Measurements from ENCODE around the gene GRIN1. TPM values are rescaled to one million over a fixed set of nuclear protein-coding genes. Genes with fewer than 3 reads are reported as not detected.

Gene GRIN1
- total and polyA plus RNA-seq, 2 of the 8 experiments (the other 6 are each of a cell fraction or from before 2014, with no cell fraction given): 0.48 to 2.1 TPM

DNA sequence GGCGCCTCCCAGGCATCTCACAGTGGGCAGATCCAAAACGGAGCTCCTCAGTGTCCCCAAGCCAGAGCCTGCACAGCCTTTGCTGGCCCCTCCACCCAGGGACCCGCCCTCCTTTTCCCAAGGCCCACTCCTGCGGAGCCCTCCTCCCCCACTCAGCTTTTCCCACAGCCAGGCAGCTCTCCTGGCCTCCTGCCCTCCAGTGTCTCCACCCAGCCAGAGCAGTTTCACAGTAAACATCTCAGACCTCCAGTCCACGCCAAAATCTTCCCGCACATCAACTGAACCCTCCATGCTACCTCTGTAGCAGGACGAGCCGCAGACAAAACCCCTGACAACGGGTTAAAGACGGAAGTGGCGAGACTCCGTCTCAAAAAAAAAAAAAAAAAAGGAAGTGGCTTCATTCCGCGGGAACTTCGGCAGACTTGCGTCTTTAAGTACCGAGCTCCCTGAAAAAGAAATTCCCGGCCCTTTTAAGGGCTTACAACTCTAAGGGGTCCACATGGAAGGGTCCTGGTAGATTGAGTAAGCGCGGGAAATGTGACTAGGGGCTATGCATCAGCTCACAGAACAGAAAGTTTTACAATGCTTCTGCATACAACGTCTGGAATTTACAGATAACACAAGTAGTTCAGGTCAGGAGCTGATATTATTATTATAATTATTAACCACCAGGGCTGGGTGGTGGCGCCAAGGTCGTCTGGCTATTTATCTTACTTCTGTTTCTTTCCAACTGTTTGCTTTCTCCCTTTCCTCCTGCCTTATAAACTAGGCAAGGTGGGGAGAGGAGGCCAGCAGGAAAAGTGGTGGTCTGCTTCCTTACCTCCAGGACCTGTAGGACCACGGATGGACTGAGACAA lies 11.4 kb upstream of the GRIN1 start:
- Histone ChIP-seq H3K23me2 (ENCODE audit: low read depth, low read length) (peaks cover 7% of the 10 kb centered on the region; the same call in 1 of the 2 replicates), H3K14ac (ENCODE audit: insufficient read length) (no peak overlapping the region), H2BK20ac (ENCODE audit: low read length) (no peak overlapping the region), H3K9ac (replicated peaks in 1 of 4; ENCODE audit: extremely low read depth in 1 of 4, low read depth in 3 of 4, low read length in 3 of 4) (no peak overlapping the region), H2BK5ac (ENCODE audit: low read depth, low read length) (no peak overlapping the region), H3K79me1 (ENCODE audit: low read depth, low read length) (peaks cover 2% of the 10 kb centered on the region; the same call in 1 of the 2 replicates), H3K4me3 (ENCODE audit: extremely low read depth in 1 of 4, insufficient read depth in 2 of 4, low read depth in 3 of 4, low read length in 4 of 4) (no peak overlapping the region; a peak in 1 of 8 replicates), H3K79me2 (ENCODE audit: control insufficient read depth in 1 of 2, insufficient read depth in 2 of 2, low read length in 2 of 2) (peaks cover 0 to 7% of the 10 kb centered on the region in 2 experiments; a peak in 1 of 4 replicates), H2BK120ac (replicated peaks; ENCODE audit: low read depth, low read length) (no peak overlapping the region), H3K4ac (replicated peaks; ENCODE audit: insufficient read length, low read depth, low read length) (no peak overlapping the region), H3K27me3 (replicated peaks in 1 of 4; ENCODE audit: control insufficient read depth in 3 of 4, extremely low read depth in 1 of 4, insufficient read depth in 3 of 4, low read length in 3 of 4) (peaks cover 0 to 6% (median 4%) of the 10 kb centered on the region in 4 experiments; a peak in 4 of 7 replicates), H3K27ac (ENCODE audit: low read depth, low read length) (no peak overlapping the region), H2BK15ac (ENCODE audit: low read length) (no peak overlapping the region), H3K18ac (ENCODE audit: extremely low read depth, low read length) (no peak overlapping the region), H3K9me3 (ENCODE audit: insufficient read depth in 2 of 2, low read depth in 1 of 2, low read length in 1 of 2) (no peaks in the 10 kb centered on the region), H3K23ac (ENCODE audit: insufficient read length) (no peak overlapping the region), H4K91ac (replicated peaks; ENCODE audit: insufficient read length, low read length) (no peak overlapping the region), H2AFZ (ENCODE audit: low read length) (no peak overlapping the region), H3K4me1 (replicated peaks in 1 of 4; ENCODE audit: control insufficient read depth in 3 of 4, insufficient read depth in 4 of 4, low read length in 3 of 4) (peaks cover 0 to 11% (median 5%) of the 10 kb centered on the region in 4 experiments; a peak in 4 of 7 replicates), H3K56ac (replicated peaks; ENCODE audit: insufficient read length, low read depth, low read length) (no peak overlapping the region), H2AK5ac (ENCODE audit: low read depth, low read length) (no peak overlapping the region), H3K36me3 (ENCODE audit: control insufficient read depth in 2 of 4, insufficient read depth in 4 of 4, low read length in 3 of 4) (no peaks in the 10 kb centered on the region), H4K5ac (ENCODE audit: insufficient read length, low read depth, low read length) (no peak overlapping the region), H2BK12ac (ENCODE audit: low read depth, low read length) (no peak overlapping the region), H3K4me2 (ENCODE audit: insufficient read depth in 1 of 2, low read depth in 2 of 2, low read length in 2 of 2) (peak overlapping the region in 1 of 2 experiments; percentile 97; a peak in 1 of 4 replicates), H4K8ac (ENCODE audit: extremely low read depth, insufficient read depth, low read length) (no peak overlapping the region), H4K20me1 (replicated peaks in 1 of 2; ENCODE audit: control insufficient read depth in 1 of 2, insufficient read depth in 2 of 2, low read length in 2 of 2) (no peaks in the 10 kb centered on the region)
- 90% methylated on average over 22 of the region's 24 CpGs; no CpG with 5 or more reads in 1 of the 2 experiments for WGBS, 2 experiments (ENCODE audit: extremely low coverage in 1 of 2, insufficient coverage in 1 of 2, insufficient read length in 1 of 2, insufficient replicate concordance in 2 of 2, low coverage in 1 of 2, low lambda C conversion rate in 2 of 2, missing lambda C conversion rate in 1 of 2)
- FAIRE-seq: no peak
- POLR2A ChIA-PET (ENCODE audit: partially characterized antibody): interaction anchor here (0.6 to 1.4 kb wide), 4 partner anchors 13 to 113 kb away, joined by 3 to 5 read pairs (median 4); partner anchors contain the start of gene TMEM210
- no peak for DNase-seq (ENCODE audit: low read depth in 1 of 2, low spot score in 2 of 2)
- CTCF ChIA-PET (ENCODE audit: partially characterized antibody): interaction anchor here (0.6 to 1.3 kb wide), 7 partner anchors 9 to 308 kb away, joined by 3 to 6 read pairs (median 4); no protein-coding TSS in a partner anchor
- TF ChIP-seq JUN (IDR thresholded peaks at IDR 0.05; ENCODE audit: low read depth, low read length): no peak
- TF ChIP-seq CTBP2 (IDR thresholded peaks at IDR 0.05; ENCODE audit: borderline replicate concordance, insufficient read depth, insufficient read length, low read length): no peak
- no peak for TF ChIP-seq TAF1 (IDR thresholded peaks at IDR 0.05; ENCODE audit: low read depth, low read length)
- no peak for TF ChIP-seq CHD1 (IDR thresholded peaks at IDR 0.05; ENCODE audit: low read depth, low read length)
- TF ChIP-seq SAP30 (IDR thresholded peaks at IDR 0.05; ENCODE audit: insufficient read depth, insufficient replicate concordance, low read length): no peak
- TF ChIP-seq RBBP5 (IDR thresholded peaks at IDR 0.05; ENCODE audit: borderline replicate concordance, low read depth, low read length): no peak
- TF ChIP-seq CHD2 (IDR thresholded peaks at IDR 0.05; ENCODE audit: low read length): no peak
- no peak for TF ChIP-seq E2F6 (IDR thresholded peaks at IDR 0.05)
- no peak for TF ChIP-seq TAF7 (optimal IDR thresholded peaks at IDR 0.05; ENCODE audit: borderline replicate concordance, low read depth, low read length)
- no peak for TF ChIP-seq GABPA (IDR thresholded peaks at IDR 0.05; ENCODE audit: borderline replicate concordance, insufficient read depth, low read length)

Data from H1 (cell line).